GM19351 (cell line): ENCODE data around the gene EPHB2.

Source experiments
- ATAC-seq: cut with Tn5 transposase; IDR thresholded peaks from one replicate; pipeline ENCODE4 v1.9.1; 2021; ENCODE audit warnings: mild to moderate bottlenecking, moderate library complexity; ENCODE audit not compliant: unreplicated experiment

EPHB2 gene

GRCh38 chr1:22815421-22816066 is 104.9 kb downstream of the EPHB2 start:
- no peak for ATAC-seq

GRCh38 chr1:22816067-22816775 is 105.6 kb downstream of the EPHB2 start:
- no peak for ATAC-seq

GRCh38 chr1:22816803-22817202 is 106.2 kb downstream of the EPHB2 start:
- ATAC-seq, result no peak

- no peak for ATAC-seq
These were observed 106.8 kb downstream of the EPHB2 start for GRCh38 chr1:22817462-22817861.

- ATAC-seq, result no peak
These were observed 107.6 kb downstream of the EPHB2 start for GRCh38 chr1:22818061-22818770.

GRCh38 chr1:22819361-22819760 is 108.7 kb downstream of the EPHB2 start:
- ATAC-seq, result no peak

- ATAC-seq, result no peak
These were observed 110.4 kb downstream of the EPHB2 start for GRCh38 chr1:22821027-22821426.

- ATAC-seq, result no peak
These were observed 111.7 kb downstream of the EPHB2 start for GRCh38 chr1:22822371-22822770.

- ATAC-seq, result no peak
These were observed 113.8 kb downstream of the EPHB2 start for GRCh38 chr1:22824466-22824865.

GRCh38 chr1:22824975-22825374 is 114.3 kb downstream of the EPHB2 start:
- ATAC-seq, result no peak

GRCh38 chr1:22825486-22826189 is 115.0 kb downstream of the EPHB2 start:
- ATAC-seq, result no peak

- ATAC-seq, result no peak
These were observed 116.3 kb downstream of the EPHB2 start for GRCh38 chr1:22826604-22827580.

- ATAC-seq, result no peak
These were observed 117.2 kb downstream of the EPHB2 start for GRCh38 chr1:22827666-22828483.

GRCh38 chr1:22828484-22829308 is 118.1 kb downstream of the EPHB2 start:
- ATAC-seq, result no peak

- no peak for ATAC-seq
These were observed 118.8 kb downstream of the EPHB2 start for GRCh38 chr1:22829309-22829989.

- no peak for ATAC-seq
These were observed 119.5 kb downstream of the EPHB2 start for GRCh38 chr1:22830041-22830566.

- no peak for ATAC-seq
These were observed 120.2 kb downstream of the EPHB2 start for GRCh38 chr1:22830757-22831340.
